Activated CD4-positive, CD25-positive, alpha-beta regulatory T cell treated with anti-CD3 and anti-CD28 coated beads, Interleukin-2, amount 50 U/mL, for 24 hours (primary cell): Measurements from ENCODE around the gene SLC16A13.
A peak's percentile ranks its signal among the peaks of the same experiment; 100 is the strongest.

Experiments used
- ATAC-seq, 2 donors: fragments of 150-1000 bp; cut with Tn5 transposase; one replicate each; pipeline ENCODE4 v1.10.0; 2021; ENCODE audit warnings: mild to moderate bottlenecking in 1 of 2, moderate library complexity in 1 of 2

The SLC16A13 gene

DNA sequence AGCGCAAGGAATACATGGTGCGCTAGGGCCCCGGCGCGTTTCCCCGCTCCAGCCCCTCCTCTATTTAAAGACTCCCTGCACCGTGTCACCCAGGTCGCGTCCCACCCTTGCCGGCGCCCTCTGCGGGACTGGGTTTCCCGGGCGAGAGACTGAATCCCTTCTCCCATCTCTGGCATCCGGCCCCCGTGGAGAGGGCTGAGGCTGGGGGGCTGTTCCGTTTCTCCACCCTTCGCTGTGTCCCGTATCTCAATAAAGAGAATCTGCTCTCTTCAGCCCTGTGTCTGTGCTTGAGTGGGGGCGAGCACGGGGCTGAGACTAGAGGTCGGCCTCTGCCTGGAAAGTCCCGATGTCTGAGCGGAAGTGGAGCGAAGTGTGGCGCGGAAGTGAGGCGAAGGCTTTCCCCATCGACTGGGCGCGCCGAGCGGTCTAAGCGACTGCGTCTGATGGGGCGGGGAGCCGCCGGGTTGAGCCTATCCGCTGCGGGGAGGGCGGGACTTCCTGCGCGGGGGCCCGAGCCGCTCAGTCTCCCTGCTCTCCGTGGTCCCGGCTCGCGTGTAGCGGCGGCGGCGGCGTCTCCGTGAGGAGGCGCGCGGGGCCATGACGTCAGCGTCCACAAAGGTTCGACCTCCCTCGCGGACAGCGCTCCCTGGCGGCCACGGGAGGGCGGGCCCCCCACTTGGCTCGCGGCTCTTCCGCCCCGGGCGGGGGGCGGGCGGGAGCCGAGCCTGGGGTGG is 21.4 kb upstream of the SLC16A13 start:
- peak; percentile 88 to 91 for ATAC-seq

DNA sequence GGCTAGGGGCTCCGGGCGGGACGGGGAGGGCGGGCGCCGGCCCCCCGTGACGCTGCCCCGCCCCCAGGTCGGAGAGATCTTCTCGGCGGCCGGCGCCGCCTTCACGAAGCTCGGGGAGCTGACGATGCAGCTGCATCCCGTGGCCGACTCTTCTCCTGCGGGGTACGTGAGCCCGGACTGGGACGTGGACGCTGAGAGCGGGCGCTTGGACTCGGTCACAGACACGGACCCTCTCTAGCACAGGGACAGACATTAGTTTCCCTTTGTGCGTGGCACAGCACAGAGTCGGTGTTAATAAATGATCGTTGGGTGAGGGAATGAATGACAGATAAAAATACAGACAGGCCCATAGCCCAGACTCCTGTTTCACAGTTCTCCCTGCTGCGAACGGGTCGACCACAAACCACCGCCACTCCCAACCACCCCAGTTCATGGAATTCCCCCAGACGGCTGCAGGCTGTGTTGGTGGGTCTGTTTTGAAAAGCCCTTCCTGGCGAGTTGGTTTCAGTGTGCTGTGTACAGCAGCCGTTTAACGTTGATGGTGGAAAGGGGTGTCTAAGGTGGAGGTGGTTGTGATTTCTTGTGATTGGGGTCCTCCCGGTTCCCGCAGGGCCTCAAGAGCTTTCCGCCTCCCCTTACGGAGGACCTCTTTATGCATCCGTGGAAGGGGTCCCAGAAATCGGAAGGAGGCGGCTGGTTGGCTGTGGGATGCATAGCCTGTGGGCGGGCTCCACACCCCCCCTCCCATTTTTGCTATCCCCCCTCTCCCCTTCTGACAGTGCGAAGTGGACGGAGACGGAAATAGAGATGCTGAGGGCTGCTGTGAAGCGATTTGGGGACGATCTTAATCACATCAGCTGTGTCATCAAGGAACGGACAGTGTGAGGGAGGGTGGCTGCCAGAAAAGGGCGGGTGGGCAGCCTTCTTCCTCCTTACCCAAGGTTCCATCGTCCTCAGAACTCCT is 20.5 kb upstream of the SLC16A13 start:
- ATAC-seq = peak; percentile 11 to 16

DNA sequence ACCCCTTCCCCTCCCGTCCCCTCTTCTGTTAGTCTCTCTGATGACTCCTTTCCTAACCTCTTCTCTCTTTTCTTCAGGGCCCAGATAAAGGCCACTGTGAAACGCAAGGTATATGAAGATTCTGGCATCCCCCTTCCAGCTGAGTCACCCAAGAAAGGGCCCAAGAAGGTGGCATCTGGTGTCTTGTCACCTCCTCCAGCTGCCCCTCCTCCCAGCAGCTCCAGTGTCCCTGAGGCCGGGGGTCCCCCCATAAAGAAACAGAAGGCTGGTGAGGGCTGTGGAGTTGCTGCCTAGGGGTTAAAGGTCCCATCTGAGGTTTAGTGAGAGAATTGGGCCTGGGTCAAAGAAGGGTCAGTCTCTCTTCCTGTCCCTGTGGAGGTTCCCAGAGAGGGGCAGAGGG is 19.4 kb upstream of the SLC16A13 start:
- no peak for ATAC-seq

DNA sequence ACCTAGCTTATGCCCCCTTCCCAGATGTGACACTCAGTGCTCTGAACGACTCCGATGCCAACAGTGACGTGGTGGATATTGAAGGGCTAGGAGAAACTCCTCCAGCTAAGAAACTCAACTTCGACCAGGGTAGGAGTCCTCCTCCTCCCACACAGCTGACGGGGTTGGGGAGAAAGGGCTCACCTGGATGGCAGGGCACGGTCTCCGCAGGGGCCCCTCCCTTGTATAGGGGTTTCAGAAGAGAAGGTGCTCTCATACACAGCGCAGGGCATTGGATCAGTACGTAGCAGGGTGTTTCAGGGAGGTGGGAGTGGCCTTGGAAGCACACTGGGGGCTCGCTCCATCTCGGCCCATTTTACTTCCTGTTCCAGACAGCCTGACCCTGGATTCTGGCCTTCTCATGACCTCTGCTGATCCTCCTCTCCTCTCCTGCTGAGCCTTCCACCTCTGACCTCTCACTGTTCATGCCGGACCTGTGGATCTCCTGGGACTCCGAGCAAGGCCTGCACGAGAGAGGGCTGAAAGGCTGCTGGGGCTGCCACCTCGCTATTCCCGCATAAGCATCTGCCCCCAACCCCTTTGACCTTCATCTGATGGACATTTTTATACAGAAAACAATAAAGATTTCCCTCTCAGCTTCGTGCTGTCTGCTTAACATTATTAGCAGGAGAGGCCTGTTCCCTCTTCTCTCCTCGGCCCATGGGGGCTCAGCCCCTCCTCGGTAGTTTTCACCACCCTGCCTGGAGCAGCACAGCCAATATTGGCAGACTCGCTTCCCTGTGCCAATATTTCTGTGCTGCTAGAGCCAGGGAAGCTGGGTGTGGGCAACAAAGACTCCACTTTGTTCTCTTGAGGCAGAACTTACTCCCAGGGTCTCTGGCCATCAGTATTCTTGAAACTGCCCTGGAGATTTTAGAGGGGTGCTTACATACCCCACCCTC is 18.7 kb upstream of the SLC16A13 start:
- no peak for ATAC-seq

- ATAC-seq = no peak
These were observed 18.0 kb upstream of the SLC16A13 start for GRCh38 chr17:7017827-7018200.

- no peak for ATAC-seq
These were observed 17.4 kb upstream of the SLC16A13 start for GRCh38 chr17:7018331-7018964.

GRCh38 chr17:7019367-7019766 is 16.4 kb upstream of the SLC16A13 start:
- ATAC-seq = no peak

DNA sequence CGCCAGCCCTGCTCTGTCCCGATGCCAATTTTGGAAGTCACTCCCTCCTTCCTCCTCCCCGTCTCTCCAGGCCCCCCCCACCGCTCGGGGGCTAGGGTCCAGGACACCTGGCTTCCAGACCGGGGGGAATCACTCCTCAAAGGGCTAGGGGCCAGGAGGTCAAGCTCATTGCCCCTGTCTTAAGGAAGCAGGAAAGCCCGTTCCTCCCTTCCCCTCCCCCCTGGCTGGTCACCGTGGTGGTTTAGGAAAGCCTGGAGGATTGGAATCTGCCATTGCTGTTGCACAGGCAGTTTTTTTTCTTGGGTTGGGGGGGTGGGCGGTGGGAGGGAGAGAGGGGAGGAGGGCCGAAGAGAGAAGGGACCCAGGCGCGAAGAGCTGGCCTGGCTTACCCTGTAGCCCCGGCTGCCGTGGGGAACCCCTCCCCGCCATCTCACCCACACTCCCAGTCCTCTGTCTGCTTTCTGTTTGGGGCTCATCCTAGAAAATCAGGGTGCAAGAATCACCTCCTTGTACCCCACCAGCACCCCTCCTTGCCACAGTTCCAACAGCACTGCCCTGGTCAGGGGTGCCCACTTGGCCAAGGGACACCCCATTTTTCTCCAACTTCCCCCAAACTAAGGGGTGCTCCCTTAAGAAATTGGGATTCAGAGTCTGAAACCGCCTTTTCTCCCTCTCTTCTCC is 15.8 kb upstream of the SLC16A13 start:
- no peak for ATAC-seq

DNA sequence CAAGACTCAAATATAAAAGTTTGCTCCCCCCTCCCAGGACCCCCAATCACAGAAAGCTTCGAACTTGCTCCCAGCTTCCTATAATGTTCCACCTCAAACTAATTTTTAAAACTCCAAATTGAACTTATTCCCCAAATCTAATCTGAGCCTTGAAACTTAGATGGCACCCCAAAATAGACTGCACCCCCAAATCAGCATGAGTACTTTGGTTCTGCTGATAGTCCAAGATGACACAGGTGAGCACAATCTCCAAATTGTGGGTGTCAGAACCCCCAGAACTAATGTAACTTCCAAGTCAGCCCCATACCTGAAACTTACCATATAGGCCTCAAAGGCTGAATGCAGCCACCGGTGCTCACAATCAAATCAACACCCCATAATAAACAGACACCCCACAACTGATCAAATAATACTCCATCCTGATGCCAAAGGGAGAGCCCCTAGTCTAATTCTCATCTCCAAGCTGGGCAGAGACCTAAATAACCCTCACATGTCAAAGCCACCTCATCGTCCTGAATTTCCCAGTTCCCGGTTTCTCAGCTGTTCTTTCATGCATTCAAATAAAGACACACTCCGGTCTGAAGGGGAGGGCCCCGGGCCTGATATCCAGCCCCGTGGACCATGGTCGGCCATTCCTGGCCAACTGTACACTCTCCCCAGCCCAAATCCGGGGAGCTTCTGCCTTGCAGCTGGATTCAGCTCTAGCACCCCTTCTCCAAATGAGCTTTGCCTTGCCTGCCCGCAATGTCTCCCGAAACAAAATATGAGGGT is 14.7 kb upstream of the SLC16A13 start:
- ATAC-seq = no peak

DNA sequence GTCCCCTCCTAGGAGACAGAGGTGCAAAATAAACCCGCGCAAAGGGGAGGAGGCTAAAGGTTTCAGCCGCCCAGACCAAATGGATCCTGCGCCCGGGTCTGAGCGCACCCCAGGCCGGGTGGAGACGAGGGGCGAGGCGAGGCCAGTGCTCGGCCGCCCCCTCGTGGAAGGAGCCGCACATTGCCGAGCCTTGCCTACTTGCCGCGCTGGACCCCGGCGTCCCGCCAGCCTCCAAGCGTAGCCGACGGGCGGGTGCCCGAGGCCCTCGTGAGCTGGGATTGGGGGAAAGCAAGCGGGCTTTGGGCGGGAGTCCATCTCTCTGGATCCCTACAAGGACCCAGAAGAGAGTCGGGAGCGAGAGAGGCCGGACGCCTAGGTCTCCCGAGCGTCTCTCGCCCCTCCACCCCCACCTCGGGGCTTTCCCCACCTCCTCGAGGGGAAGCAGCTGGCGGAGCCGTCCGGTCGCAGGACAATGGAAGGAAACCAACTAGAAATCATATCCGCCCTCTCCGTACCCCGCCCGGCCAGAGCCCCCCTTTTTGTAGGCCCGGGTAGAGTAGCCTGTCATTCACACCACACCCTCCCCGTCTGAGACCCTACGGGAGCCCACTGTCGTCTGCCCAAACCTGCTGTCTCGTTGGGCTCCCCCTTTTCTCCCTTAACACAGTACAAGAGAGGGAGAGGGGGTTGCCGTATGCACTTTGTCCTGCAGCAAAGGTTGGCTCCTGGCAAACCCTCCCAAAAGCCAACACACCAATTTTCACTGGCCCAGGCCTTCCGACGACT is 13.6 kb upstream of the SLC16A13 start:
- ATAC-seq = peak; percentile 77 to 85

DNA sequence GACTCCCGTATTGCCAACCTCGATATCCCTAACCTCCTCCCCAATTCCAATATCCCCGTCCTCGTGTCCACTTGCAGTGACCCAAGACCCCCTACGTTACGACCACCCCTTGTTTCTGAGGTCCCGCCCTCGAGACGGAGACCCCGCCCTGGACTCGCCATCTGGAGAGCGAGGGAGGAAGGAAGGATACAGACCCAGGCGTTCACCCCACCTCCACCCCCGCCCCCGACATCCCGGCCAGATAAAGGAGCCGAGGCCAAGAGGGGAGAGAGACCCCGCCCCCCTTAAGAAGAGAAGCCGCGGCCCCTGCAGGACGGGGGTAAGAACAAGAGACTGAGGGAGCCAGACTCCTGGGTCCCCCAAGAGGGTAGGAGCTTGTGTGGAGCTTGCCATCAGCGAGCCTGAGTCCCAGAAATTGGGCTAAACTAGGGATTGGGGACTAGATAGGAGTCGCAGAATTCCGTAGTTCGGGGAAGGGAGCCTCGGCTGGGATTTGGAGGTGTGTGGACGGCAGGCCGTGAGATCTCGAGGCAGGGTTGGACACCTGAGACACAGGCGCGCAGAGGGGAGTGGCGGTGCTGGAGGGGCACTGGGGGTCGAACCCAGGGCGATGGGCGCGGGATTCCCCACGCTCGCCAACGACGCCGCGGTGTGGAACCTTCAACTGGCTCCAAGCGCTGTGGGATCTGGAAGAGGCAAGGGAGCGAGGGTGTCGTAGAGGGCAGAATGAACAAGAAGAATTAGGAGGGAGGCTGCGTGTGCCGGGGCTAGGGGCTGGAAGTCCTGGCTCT is 12.8 kb upstream of the SLC16A13 start, which contains the start of gene BCL6B:
TSS of gene BCL6B (plus strand) at position 270 of the 791 bp plus-strand sequence. CDS start 622 bp downstream, outside the sequence.
- no peak for ATAC-seq

DNA sequence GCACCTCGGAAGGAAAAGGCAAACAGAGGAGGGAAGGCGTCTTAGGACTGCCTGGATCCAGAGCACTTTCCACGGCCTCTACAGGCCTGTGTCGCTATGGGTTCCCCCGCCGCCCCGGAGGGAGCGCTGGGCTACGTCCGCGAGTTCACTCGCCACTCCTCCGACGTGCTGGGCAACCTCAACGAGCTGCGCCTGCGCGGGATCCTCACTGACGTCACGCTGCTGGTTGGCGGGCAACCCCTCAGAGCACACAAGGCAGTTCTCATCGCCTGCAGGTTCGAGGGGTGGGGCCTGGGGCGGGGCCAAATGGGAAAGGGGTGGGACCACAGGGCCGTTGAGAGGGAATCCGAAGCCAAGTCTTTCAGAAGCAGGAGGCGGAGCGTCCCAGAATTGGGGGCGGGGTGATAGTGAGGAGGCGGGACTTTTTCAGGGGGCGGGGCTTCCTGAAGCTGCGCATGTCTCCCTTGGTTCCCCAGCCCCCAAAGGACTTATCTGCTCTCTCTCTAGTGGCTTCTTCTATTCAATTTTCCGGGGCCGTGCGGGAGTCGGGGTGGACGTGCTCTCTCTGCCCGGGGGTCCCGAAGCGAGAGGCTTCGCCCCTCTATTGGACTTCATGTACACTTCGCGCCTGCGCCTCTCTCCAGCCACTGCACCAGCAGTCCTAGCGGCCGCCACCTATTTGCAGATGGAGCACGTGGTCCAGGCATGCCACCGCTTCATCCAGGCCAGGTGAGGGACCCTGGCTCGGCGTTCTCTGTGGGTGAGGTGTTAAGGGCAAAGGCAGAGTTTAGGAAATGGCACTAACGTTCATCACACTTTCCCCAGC is 12.0 kb upstream of the SLC16A13 start:
- ATAC-seq = peak; percentile 74 to 75

- ATAC-seq = no peak
These were observed 11.4 kb upstream of the SLC16A13 start for GRCh38 chr17:7024402-7024785.

DNA sequence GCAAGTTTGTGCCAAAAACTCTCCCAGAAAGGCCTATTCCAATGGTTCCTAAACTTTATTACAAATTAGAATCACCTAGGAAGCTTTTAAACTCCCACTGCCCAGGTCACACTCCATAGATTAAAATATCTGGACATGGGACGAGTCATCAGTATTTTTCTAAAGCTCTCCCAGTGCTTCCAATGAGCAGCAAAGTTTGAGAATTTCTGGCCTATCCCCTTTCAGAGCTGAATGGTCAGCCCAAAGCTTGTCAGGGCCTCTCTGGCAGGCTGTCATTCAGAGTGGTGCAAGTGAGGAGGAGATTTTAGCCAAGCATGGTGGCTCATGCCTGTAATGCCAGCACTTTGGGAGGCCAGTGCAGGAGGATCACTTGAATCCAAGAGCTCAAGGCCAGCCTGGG is 10.6 kb upstream of the SLC16A13 start:
- no peak for ATAC-seq

DNA sequence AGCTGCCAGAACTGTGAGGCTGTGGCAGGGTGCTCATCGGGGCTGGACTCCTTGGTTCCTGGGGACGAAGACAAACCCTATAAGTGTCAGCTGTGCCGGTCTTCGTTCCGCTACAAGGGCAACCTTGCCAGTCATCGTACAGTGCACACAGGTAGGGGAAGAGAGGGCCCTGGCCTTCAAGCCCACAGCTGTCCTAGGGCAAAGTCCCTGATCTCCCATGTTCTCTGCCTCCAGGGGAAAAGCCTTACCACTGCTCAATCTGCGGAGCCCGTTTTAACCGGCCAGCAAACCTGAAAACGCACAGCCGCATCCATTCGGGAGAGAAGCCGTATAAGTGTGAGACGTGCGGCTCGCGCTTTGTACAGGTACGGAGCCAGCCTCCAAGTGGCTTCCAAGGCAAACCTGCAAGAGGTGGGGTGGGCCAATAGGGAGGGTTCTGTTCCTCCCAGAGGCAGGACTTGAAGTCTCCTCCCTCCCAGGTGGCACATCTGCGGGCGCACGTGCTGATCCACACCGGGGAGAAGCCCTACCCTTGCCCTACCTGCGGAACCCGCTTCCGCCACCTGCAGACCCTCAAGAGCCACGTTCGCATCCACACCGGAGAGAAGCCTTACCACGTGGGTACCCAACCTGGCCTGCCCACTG is 9.2 kb upstream of the SLC16A13 start:
- ATAC-seq = no peak

DNA sequence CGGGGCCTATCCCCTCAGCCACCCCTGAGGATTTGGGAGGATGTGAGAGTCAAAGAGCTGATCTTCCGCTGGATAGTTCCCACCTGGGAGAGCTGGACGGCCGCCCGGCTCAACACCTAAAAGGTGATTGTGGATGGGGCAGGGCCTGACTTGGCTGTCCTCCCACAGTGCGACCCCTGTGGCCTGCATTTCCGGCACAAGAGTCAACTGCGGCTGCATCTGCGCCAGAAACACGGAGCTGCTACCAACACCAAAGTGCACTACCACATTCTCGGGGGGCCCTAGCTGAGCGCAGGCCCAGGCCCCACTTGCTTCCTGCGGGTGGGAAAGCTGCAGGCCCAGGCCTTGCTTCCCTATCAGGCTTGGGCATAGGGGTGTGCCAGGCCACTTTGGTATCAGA is 8.5 kb upstream of the SLC16A13 start:
- ATAC-seq = no peak

DNA sequence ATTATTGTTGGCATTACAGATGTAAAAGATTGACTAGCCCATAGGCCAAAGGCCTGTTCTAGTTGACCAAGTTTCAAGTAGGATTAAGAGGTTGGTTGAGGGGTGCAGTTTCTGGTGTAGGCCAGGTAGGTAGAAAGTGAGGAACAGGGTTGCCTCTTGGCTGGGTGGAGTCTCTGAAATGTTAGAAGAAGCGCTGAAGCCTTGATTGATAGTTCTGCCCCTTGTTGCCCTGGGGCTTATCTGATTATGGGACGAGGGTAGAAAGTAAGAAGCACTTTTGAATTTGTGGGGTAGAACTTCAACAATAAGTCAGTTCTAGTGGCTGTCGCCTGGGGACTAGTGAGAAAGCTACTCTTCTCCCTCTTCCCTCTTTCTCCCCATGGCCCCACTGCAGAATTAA is 6.7 kb upstream of the SLC16A13 start:
- no peak for ATAC-seq

DNA sequence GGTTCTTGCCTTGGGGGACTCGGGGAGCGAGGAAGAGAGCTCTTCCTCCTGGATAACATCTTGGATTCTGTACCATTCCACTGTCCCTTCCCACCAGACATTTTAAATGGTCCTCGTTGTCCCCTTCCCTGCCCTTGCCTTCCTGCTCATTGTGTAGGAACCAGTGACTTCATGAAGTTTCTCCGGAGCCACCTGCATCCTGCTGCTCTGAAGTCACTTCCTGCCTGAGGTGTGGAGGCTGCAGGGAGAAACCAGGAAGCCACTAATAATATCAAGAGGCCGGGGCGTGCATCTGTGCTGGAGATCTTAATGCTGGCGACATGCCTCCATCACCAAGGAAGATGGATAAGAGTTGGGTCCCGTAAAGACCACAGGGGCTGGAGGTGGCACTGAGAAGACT is 6.2 kb upstream of the SLC16A13 start:
- peak; percentile 81 to 84 for ATAC-seq
